GM18909 (cell line): ENCODE results near the gene ADAMTS3.

Experiments used
- ATAC-seq: cut with Tn5 transposase; IDR thresholded peaks from one replicate; pipeline ENCODE4 v1.9.1; 2021; ENCODE audit warnings: mild to moderate bottlenecking; ENCODE audit not compliant: unreplicated experiment, poor library complexity

Gene ADAMTS3

GRCh38 chr4:72305620-72306019, 263.4 kb downstream of the ADAMTS3 start:
- no peak for ATAC-seq

- no peak for ATAC-seq
Observed at GRCh38 chr4:72305080-72305479, 263.9 kb downstream of the ADAMTS3 start.

GRCh38 chr4:72302981-72303704, 265.9 kb downstream of the ADAMTS3 start:
- peak; percentile 95 for ATAC-seq

GRCh38 chr4:72301759-72302158, 267.3 kb downstream of the ADAMTS3 start:
- ATAC-seq = no peak

GRCh38 chr4:72300126-72300525, 268.9 kb downstream of the ADAMTS3 start:
- ATAC-seq = no peak

- no peak for ATAC-seq
Observed at GRCh38 chr4:72295966-72296557, 273.0 kb downstream of the ADAMTS3 start.

- ATAC-seq = no peak
Observed at GRCh38 chr4:72290737-72291136, 278.3 kb downstream of the ADAMTS3 start.

- no peak for ATAC-seq
Observed at GRCh38 chr4:72286910-72287309, 282.1 kb downstream of the ADAMTS3 start.

GRCh38 chr4:72286185-72286584, 282.8 kb downstream of the ADAMTS3 start:
- no peak for ATAC-seq

- ATAC-seq = no peak
Observed at GRCh38 chr4:72283357-72283756, 285.7 kb downstream of the ADAMTS3 start.

- ATAC-seq = no peak
Observed at GRCh38 chr4:72280252-72280651, 288.8 kb downstream of the ADAMTS3 start.

GRCh38 chr4:72275381-72275780, 293.6 kb downstream of the ADAMTS3 start:
- ATAC-seq = no peak

- ATAC-seq = no peak
Observed at GRCh38 chr4:72274251-72274650, 294.8 kb downstream of the ADAMTS3 start.

GRCh38 chr4:72255269-72255668, 313.8 kb downstream of the ADAMTS3 start:
- ATAC-seq = no peak

GRCh38 chr4:72243641-72244040, 325.4 kb downstream of the ADAMTS3 start:
- no peak for ATAC-seq

- ATAC-seq = no peak
Observed at GRCh38 chr4:72239487-72240116, 329.4 kb downstream of the ADAMTS3 start.
